H1 (cell line): ENCODE data around the gene P2RY14. TPM values are rescaled to one million over a fixed set of nuclear protein-coding genes. Genes with fewer than 3 reads are reported as not detected.

Experiments used
- CTCF ChIA-PET: fragments of 300-600 bp; sonication (Branson Sonifier 250); formaldehyde crosslinking; loops from one replicate; lab custom pipeline; 2021; ENCODE audit not compliant: partially characterized antibody; lab: Charles Lee
- POLR2A ChIA-PET: fragments of 300-600 bp; sonication (Branson Sonifier 250); formaldehyde crosslinking; loops from one replicate; lab custom pipeline; 2021; ENCODE audit warnings: inconsistent platforms; ENCODE audit not compliant: partially characterized antibody; lab: Charles Lee
- DNase-seq, 2 experiments: peaks; one replicate each; pipeline versions ENCODE4 v3.0.0 to v3.0.0-alpha.2; 2010 to 2022; ENCODE audit warnings: low spot score in 2 of 2, low read depth in 1 of 2, mixed read lengths in 1 of 2
- FAIRE-seq: peaks from 2 replicates; lab custom pipeline; 2011; peaks lifted over from hg19 to GRCh38; lab: Jason Lieb, UNC
- H2AFZ ChIP-seq: 2 replicates; pipeline ENCODE4 v1.8.1; 2012; ENCODE audit warnings: low read length, inconsistent platforms
- H2AK5ac ChIP-seq: 2 replicates; pipeline ENCODE4 v1.6.1; 2013; ENCODE audit warnings: low read depth, low read length
- H2BK120ac ChIP-seq: replicated peaks from 2 replicates; pipeline ENCODE3; 2013; ENCODE audit warnings: low read depth, low read length, inconsistent platforms
- H2BK12ac ChIP-seq: 2 replicates; pipeline ENCODE4 v1.6.1; 2013; ENCODE audit warnings: low read depth, low read length
- H2BK15ac ChIP-seq: 2 replicates; pipeline ENCODE4 v1.6.1; 2013; ENCODE audit warnings: low read length
- H2BK20ac ChIP-seq: 2 replicates; pipeline ENCODE4 v1.6.1; 2013; ENCODE audit warnings: low read length
- H2BK5ac ChIP-seq: 2 replicates; pipeline ENCODE4 v1.6.1; 2013; ENCODE audit warnings: low read depth, low read length
- H3K14ac ChIP-seq: 2 replicates; pipeline ENCODE4 v1.6.1; 2013; ENCODE audit warnings: inconsistent platforms; ENCODE audit not compliant: insufficient read length
- H3K18ac ChIP-seq: 2 replicates; pipeline ENCODE4 v1.6.1; 2013; ENCODE audit warnings: low read length; ENCODE audit errors: extremely low read depth
- H3K23ac ChIP-seq: 2 replicates; pipeline ENCODE4 v1.6.1; 2013; ENCODE audit warnings: inconsistent platforms; ENCODE audit not compliant: insufficient read length
- H3K23me2 ChIP-seq: 2 replicates; pipeline ENCODE4 v1.6.1; 2013; ENCODE audit warnings: low read depth, low read length
- H3K27ac ChIP-seq: 2 replicates; pipeline ENCODE4 v1.6.1; 2011; ENCODE audit warnings: low read depth, low read length, inconsistent platforms
- H3K27me3 ChIP-seq, 4 experiments: replicated peaks in 1 of 4; 1 replicate in 1 of 4; 2 replicates in 3 of 4; pipeline versions ENCODE4 v1.6.1 to v1.8.1; 2011 to 2013; ENCODE audit warnings: low read length in 3 of 4, mild to moderate bottlenecking in 3 of 4, inconsistent platforms in 2 of 4, mixed read lengths in 2 of 4, moderate library complexity in 1 of 4; ENCODE audit not compliant: control insufficient read depth in 3 of 4, insufficient read depth in 3 of 4; ENCODE audit errors: extremely low read depth in 1 of 4
- H3K36me3 ChIP-seq, 4 experiments: 2 replicates each; pipeline versions ENCODE4 v1.6.1 to v1.8.1; 2011 to 2013; ENCODE audit warnings: mild to moderate bottlenecking in 4 of 4, low read length in 3 of 4, moderate library complexity in 2 of 4, control low read depth in 1 of 4, inconsistent platforms in 1 of 4; ENCODE audit not compliant: insufficient read depth in 4 of 4, control insufficient read depth in 2 of 4
- H3K4ac ChIP-seq: replicated peaks from 2 replicates; pipeline ENCODE3; 2013; ENCODE audit warnings: low read length, low read depth, mixed read lengths, inconsistent platforms; ENCODE audit not compliant: insufficient read length
- H3K4me1 ChIP-seq, 4 experiments: replicated peaks in 1 of 4; 1 replicate in 1 of 4; 2 replicates in 3 of 4; pipeline versions ENCODE4 v1.6.1 to v1.8.1; 2011 to 2013; ENCODE audit warnings: low read length in 3 of 4, inconsistent platforms in 2 of 4, mixed read lengths in 1 of 4; ENCODE audit not compliant: insufficient read depth in 4 of 4, control insufficient read depth in 3 of 4
- H3K4me2 ChIP-seq, 2 experiments: 2 replicates each; pipeline versions ENCODE4 v1.6.1 to v1.8.1; 2011 to 2013; ENCODE audit warnings: low read depth in 2 of 2, low read length in 2 of 2, control low read depth in 1 of 2, inconsistent platforms in 1 of 2, mild to moderate bottlenecking in 1 of 2; ENCODE audit not compliant: insufficient read depth in 1 of 2
- H3K4me3 ChIP-seq, 4 experiments: fragments of 200-600, 300-600 bp in 1 of 4; sonication (generic), shearing (Covaris generic), sonication (Bioruptor Twin) in 1 of 4; 2 replicates each; pipeline versions ENCODE4 v1.5.1 to v1.8.1; 2011 to 2016; ENCODE audit warnings: low read length in 4 of 4, low read depth in 3 of 4, control low read depth in 2 of 4, inconsistent platforms in 2 of 4, mild to moderate bottlenecking in 2 of 4, mixed read lengths in 1 of 4, moderate library complexity in 1 of 4; ENCODE audit not compliant: insufficient read depth in 2 of 4; ENCODE audit errors: extremely low read depth in 1 of 4
- H3K56ac ChIP-seq: replicated peaks from 2 replicates; pipeline ENCODE3; 2013; ENCODE audit warnings: low read depth, mild to moderate bottlenecking, mixed read lengths, low read length, inconsistent platforms; ENCODE audit not compliant: insufficient read length
- H3K79me1 ChIP-seq: 2 replicates; pipeline ENCODE4 v1.6.1; 2013; ENCODE audit warnings: low read depth, low read length, control low read depth
- H3K79me2 ChIP-seq, 2 experiments: 2 replicates each; pipeline versions ENCODE4 v1.6.1 to v1.8.1; 2012 to 2013; ENCODE audit warnings: low read length in 2 of 2, mild to moderate bottlenecking in 2 of 2, inconsistent platforms in 1 of 2; ENCODE audit not compliant: insufficient read depth in 2 of 2, control insufficient read depth in 1 of 2
- H3K9ac ChIP-seq, 4 experiments: replicated peaks in 1 of 4; 1 replicate in 1 of 4; 2 replicates in 3 of 4; pipeline versions ENCODE4 v1.6.1 to v1.8.1; 2011 to 2013; ENCODE audit warnings: low read depth in 3 of 4, low read length in 3 of 4, control low read depth in 2 of 4, mild to moderate bottlenecking in 2 of 4, moderate library complexity in 2 of 4, inconsistent platforms in 1 of 4; ENCODE audit errors: extremely low read depth in 1 of 4
- H3K9me3 ChIP-seq, 2 experiments: 2 replicates each; pipeline versions ENCODE4 v1.6.1 to v1.8.1; 2012 to 2013; ENCODE audit warnings: mild to moderate bottlenecking in 2 of 2, moderate library complexity in 2 of 2, control low read depth in 1 of 2, inconsistent platforms in 1 of 2, low read depth in 1 of 2, low read length in 1 of 2, mixed read lengths in 1 of 2; ENCODE audit not compliant: insufficient read depth in 2 of 2
- H4K20me1 ChIP-seq, 2 experiments: replicated peaks in 1 of 2; 2 replicates each; pipeline versions ENCODE3 to v1.8.1; 2011 to 2013; ENCODE audit warnings: inconsistent platforms in 2 of 2, low read length in 2 of 2, mild to moderate bottlenecking in 1 of 2; ENCODE audit not compliant: insufficient read depth in 2 of 2, control insufficient read depth in 1 of 2
- H4K5ac ChIP-seq: 2 replicates; pipeline ENCODE4 v1.6.1; 2013; ENCODE audit warnings: low read length, low read depth, mixed read lengths, inconsistent platforms; ENCODE audit not compliant: insufficient read length
- H4K8ac ChIP-seq: 2 replicates; pipeline ENCODE4 v1.8.0; 2013; ENCODE audit warnings: mild to moderate bottlenecking, moderate library complexity, low read length, inconsistent platforms; ENCODE audit not compliant: insufficient read depth; ENCODE audit errors: extremely low read depth
- H4K91ac ChIP-seq: replicated peaks from 2 replicates; pipeline ENCODE3; 2013; ENCODE audit warnings: low read length, mixed read lengths, inconsistent platforms; ENCODE audit not compliant: insufficient read length
- CREB1 ChIP-seq: IDR thresholded peaks from 2 replicates; pipeline ENCODE4 v1.6.1; 2012; ENCODE audit warnings: inconsistent platforms
- EGR1 ChIP-seq: IDR thresholded peaks from 2 replicates; pipeline ENCODE4 v1.6.1; 2011; ENCODE audit warnings: low read depth, low read length, borderline replicate concordance
- EP300 ChIP-seq, 2 experiments: IDR thresholded peaks; 1 replicate in 1 of 2; 2 replicates in 1 of 2; pipeline ENCODE4 v1.6.1; 2011 to 2012; ENCODE audit warnings: low read depth in 2 of 2, low read length in 2 of 2, mild to moderate bottlenecking in 2 of 2, borderline replicate concordance in 1 of 2, inconsistent platforms in 1 of 2, moderate library complexity in 1 of 2
- MAX ChIP-seq: IDR thresholded peaks from 2 replicates; pipeline ENCODE4 v1.6.1; 2012; ENCODE audit warnings: inconsistent platforms
- POLR2A ChIP-seq, 2 experiments: IDR thresholded peaks; 1 replicate in 1 of 2; 2 replicates in 1 of 2; pipeline ENCODE4 v1.6.1; 2011; ENCODE audit warnings: low read depth in 2 of 2, low read length in 2 of 2, mild to moderate bottlenecking in 2 of 2; ENCODE audit errors: control extremely low read depth in 1 of 2
- SIRT6 ChIP-seq: IDR thresholded peaks from one replicate; pipeline ENCODE4 v1.7.1; 2012; ENCODE audit warnings: low read length, inconsistent platforms
- SRF ChIP-seq: IDR thresholded peaks from 2 replicates; pipeline ENCODE4 v1.6.1; 2011; ENCODE audit warnings: mild to moderate bottlenecking, low read depth, low read length, moderate library complexity
- TAF1 ChIP-seq: IDR thresholded peaks from 2 replicates; pipeline ENCODE4 v1.6.1; 2011; ENCODE audit warnings: mild to moderate bottlenecking, low read depth, low read length
- USF2 ChIP-seq: IDR thresholded peaks from 2 replicates; pipeline ENCODE4 v1.6.1; 2011; ENCODE audit warnings: low read length, improper control_type of control experiment
- WGBS, 2 experiments: shearing (Covaris generic) in 1 of 2; methylation state at CpG; one replicate each; pipeline versions ENCODE4 v1.1.6 to v1.1.7; 2013 to 2015; ENCODE audit warnings: low lambda C conversion rate in 2 of 2, mixed read lengths in 2 of 2, inconsistent platforms in 1 of 2, low coverage in 1 of 2, missing lambda C conversion rate in 1 of 2; ENCODE audit not compliant: insufficient replicate concordance in 2 of 2, insufficient coverage in 1 of 2, insufficient read length in 1 of 2; ENCODE audit errors: extremely low coverage in 1 of 2, missing lambda C conversion rate in 1 of 2; 5-methylcytosine and 5-hydroxymethylcytosine counted together
- polyA plus RNA-seq, 7 experiments: library from polyadenylated mRNA; depleted of rRNA in 3 of 7; stranded (reverse) in 5 of 7; unstranded in 2 of 7; fragments of >200 nt in 5 of 7; fragments of 200-250 nt in 2 of 7; gene quantifications; 1 replicate in 5 of 7; 2 replicates in 1 of 7; 4 replicates in 1 of 7; pipeline versions ENCODE4 v1.2.1 to v1.2.3, GENCODE V29; 2011 to 2013; ENCODE audit warnings: missing spikeins in 2 of 7, mixed read lengths in 2 of 7
- total RNA-seq: library from RNA; stranded (reverse); fragmentation: NEBNext Ultra II Directional; extraction: Animal tissue kit (Norgen Biotek cat#: 25700); gene quantifications from 2 replicates; pipeline ENCODE4 v1.2.1, GENCODE V29; 2021

P2RY14 gene
- total and polyA plus RNA-seq, 2 of the 8 experiments (the other 6 are each of a cell fraction or from before 2014, with no cell fraction given), result not detected

- no peak overlapping the region for H3K9ac ChIP-seq
- ChIA-PET POLR2A (no interaction called here), CTCF (interaction anchor here (0.6 to 3.0 kb wide), 2 partner anchors 26 to 216 kb away, joined by 3 to 11 read pairs; no protein-coding TSS in a partner anchor)
- H2BK12ac ChIP-seq, result no peak overlapping the region
- H4K5ac ChIP-seq, result no peak overlapping the region
- DNase-seq, result no peak
- H2BK120ac ChIP-seq, result no peak overlapping the region
- FAIRE-seq, result no peak
- no peak overlapping the region for H2AK5ac ChIP-seq
- H3K79me2 ChIP-seq, result no peaks in the 10 kb centered on the region
- WGBS, 2 experiments, result 93% methylated on average over 3 of the region's 3 CpGs; no CpG with 5 or more reads in 1 of the 2 experiments
- H3K36me3 ChIP-seq, result no peaks in the 10 kb centered on the region
- H3K4me1 ChIP-seq, result peaks cover 4 to 20% (median 15%) of the 10 kb centered on the region in 4 experiments
- H2AFZ ChIP-seq, result no peak overlapping the region
- no peak overlapping the region for H3K56ac ChIP-seq
- no peak overlapping the region for H4K91ac ChIP-seq
- no peak overlapping the region for H3K4ac ChIP-seq
- no peak overlapping the region for H2BK20ac ChIP-seq
- TF ChIP-seq SRF (no peak), MAX (no peak), SIRT6 (no peak), EP300 (IDR thresholded peaks at IDR 0.05; ENCODE audit: borderline replicate concordance in 1 of 2, low read depth in 2 of 2, low read length in 2 of 2) (no peak), CREB1 (no peak), TAF1 (no peak), POLR2A (IDR thresholded peaks at IDR 0.05; ENCODE audit: control extremely low read depth in 1 of 2, low read depth in 2 of 2, low read length in 2 of 2) (no peak), USF2 (no peak), EGR1 (no peak)
- H3K18ac ChIP-seq, result no peak overlapping the region
- H4K20me1 ChIP-seq, result peaks cover 0 to 2% of the 10 kb centered on the region in 2 experiments
- H3K23me2 ChIP-seq, result no peaks in the 10 kb centered on the region
- 0 out of 7 replicates have a peak, but pooled peaks cover 0 to 3% (median 0%) of the 10 kb centered on the region in 4 experiments for H3K27me3 ChIP-seq
- H2BK15ac ChIP-seq, result no peak overlapping the region
- no peak overlapping the region for H3K27ac ChIP-seq
- H3K14ac ChIP-seq, result no peak overlapping the region
- H3K23ac ChIP-seq, result no peak overlapping the region
- H3K4me2 ChIP-seq, result no peak overlapping the region
- H2BK5ac ChIP-seq, result no peak overlapping the region
- no peak overlapping the region for H3K4me3 ChIP-seq
- H4K8ac ChIP-seq, result no peak overlapping the region
- H3K9me3 ChIP-seq, result no peaks in the 10 kb centered on the region
- no peaks in the 10 kb centered on the region for H3K79me1 ChIP-seq
These were observed 23.4 kb upstream of the P2RY14 start for GRCh38 chr3:151301787-151302186.
